Neural progenitor cell (in vitro differentiated cells): ENCODE results near the gene EGFLAM.

Experiments
- EZH2phosphoT487 ChIP-seq: fragments of 200-600 bp; sonication (generic); IDR thresholded peaks from 2 replicates; pipeline ENCODE4 v1.6.1; 2017; ENCODE audit warnings: antibody characterized with exemption
- TF ChIP-seq, protein P1 (sequence below): fragments of 200-600 bp; sonication (generic); IDR thresholded peaks from 2 replicates; pipeline ENCODE4 v1.5.1; 2017; ENCODE audit warnings: antibody characterized with exemption, mild to moderate bottlenecking

DNA sequence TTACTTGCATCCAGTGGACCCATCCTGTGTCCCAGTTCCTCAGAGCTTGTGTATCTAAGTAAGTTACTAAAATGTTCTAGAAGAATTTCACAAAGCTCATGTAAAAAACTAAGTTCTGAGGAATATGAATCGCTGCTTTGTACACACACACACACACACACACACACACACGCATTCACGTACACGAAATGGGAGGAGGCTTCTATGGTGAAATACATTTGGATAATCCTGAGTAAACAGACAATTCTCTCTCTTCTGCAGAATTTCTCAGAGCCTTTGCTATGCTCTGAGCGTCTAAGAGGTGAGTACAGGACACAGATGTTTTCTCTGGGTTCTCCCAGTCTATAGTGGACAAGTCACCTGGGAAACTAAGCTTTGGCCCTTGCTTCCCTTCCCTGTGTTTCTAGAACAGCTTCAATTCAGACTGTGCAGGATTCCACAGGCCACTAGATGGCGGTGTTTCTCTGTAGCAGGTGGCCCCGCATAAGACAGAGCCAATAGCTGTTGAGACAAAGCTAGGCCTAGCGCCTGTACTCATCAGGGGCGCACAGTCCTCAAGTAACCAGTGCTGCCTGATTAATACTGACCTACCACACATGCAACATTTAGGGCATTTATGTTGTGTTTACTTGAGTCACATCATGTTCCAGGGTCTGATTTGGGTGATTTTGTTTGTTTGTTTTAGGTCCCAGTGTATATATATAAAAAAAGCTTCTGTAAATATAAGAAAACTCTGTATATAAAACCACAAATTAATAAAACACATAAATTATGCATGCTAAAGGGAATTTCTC lies 183.3 kb downstream of the EGFLAM start:
- TF ChIP-seq, protein P1, sequence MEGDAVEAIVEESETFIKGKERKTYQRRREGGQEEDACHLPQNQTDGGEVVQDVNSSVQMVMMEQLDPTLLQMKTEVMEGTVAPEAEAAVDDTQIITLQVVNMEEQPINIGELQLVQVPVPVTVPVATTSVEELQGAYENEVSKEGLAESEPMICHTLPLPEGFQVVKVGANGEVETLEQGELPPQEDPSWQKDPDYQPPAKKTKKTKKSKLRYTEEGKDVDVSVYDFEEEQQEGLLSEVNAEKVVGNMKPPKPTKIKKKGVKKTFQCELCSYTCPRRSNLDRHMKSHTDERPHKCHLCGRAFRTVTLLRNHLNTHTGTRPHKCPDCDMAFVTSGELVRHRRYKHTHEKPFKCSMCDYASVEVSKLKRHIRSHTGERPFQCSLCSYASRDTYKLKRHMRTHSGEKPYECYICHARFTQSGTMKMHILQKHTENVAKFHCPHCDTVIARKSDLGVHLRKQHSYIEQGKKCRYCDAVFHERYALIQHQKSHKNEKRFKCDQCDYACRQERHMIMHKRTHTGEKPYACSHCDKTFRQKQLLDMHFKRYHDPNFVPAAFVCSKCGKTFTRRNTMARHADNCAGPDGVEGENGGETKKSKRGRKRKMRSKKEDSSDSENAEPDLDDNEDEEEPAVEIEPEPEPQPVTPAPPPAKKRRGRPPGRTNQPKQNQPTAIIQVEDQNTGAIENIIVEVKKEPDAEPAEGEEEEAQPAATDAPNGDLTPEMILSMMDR: peak; percentile 98
- TF ChIP-seq EZH2phosphoT487: no peak
